Activated naive CD4-positive, alpha-beta T cell treated with anti-CD3 and anti-CD28 coated beads, Interleukin-2, amount 50 U/mL, for 16 hours (primary cell): ENCODE results near the gene ADCK2.
"Not testable (repeated sequence)": the region's sequence is repeated elsewhere in the genome, so short reads cannot be mapped to it uniquely, and the experiment has no call there.

Experiments
- DNase-seq: peaks from one replicate; pipeline ENCODE4 v3.0.0-alpha.2; 2020

The ADCK2 gene

GRCh38 chr7:140696680-140697446, 24.1 kb downstream of the ADCK2 start, which contains the start of gene NDUFB2:
NDUFB2 (plus strand) TSS chr7:140696708; CDS start chr7:140696745, 37 bp downstream.
- DNase-seq = peak; percentile 95

GRCh38 chr7:140697447-140698143, 24.9 kb downstream of the ADCK2 start:
- no peak for DNase-seq

- no peak for DNase-seq
Observed at GRCh38 chr7:140698477-140698876, 25.7 kb downstream of the ADCK2 start.

- DNase-seq = no peak
Observed at GRCh38 chr7:140702774-140703173, 30.0 kb downstream of the ADCK2 start.

- no peak for DNase-seq
Observed at GRCh38 chr7:140704205-140704604, 31.5 kb downstream of the ADCK2 start.

GRCh38 chr7:140707132-140707531, 34.4 kb downstream of the ADCK2 start:
- DNase-seq = no peak

GRCh38 chr7:140708764-140709163, 36.0 kb downstream of the ADCK2 start:
- DNase-seq = not testable (repeated sequence)

GRCh38 chr7:140712392-140712791, 39.6 kb downstream of the ADCK2 start:
- DNase-seq = not testable (repeated sequence)

GRCh38 chr7:140714331-140715040, 41.7 kb downstream of the ADCK2 start:
- no peak for DNase-seq

GRCh38 chr7:140719721-140720120, 47.0 kb downstream of the ADCK2 start:
- DNase-seq = no peak

GRCh38 chr7:140722254-140722653, 49.5 kb downstream of the ADCK2 start:
- no peak for DNase-seq

- peak; percentile 32 for DNase-seq
Observed at GRCh38 chr7:140723006-140723405, 50.3 kb downstream of the ADCK2 start.

- no peak for DNase-seq
Observed at GRCh38 chr7:140723574-140723973, 50.8 kb downstream of the ADCK2 start.

GRCh38 chr7:140724706-140725105, 52.0 kb downstream of the ADCK2 start:
- no peak for DNase-seq

- DNase-seq = no peak
Observed at GRCh38 chr7:140726281-140726680, 53.5 kb downstream of the ADCK2 start.

GRCh38 chr7:140732416-140732815, 59.7 kb downstream of the ADCK2 start:
- DNase-seq = no peak

GRCh38 chr7:140734096-140734495, 61.4 kb downstream of the ADCK2 start:
- DNase-seq = no peak

GRCh38 chr7:140734729-140735128, 62.0 kb downstream of the ADCK2 start:
- DNase-seq = no peak

GRCh38 chr7:140738280-140738679, 65.5 kb downstream of the ADCK2 start:
- DNase-seq = no peak

GRCh38 chr7:140743255-140743654, 70.5 kb downstream of the ADCK2 start:
- not testable (repeated sequence) for DNase-seq

- DNase-seq = no peak
Observed at GRCh38 chr7:140744005-140744404, 71.3 kb downstream of the ADCK2 start.
